Raji (cell line): ENCODE data around the gene NSD2.

Experiments
- POLR2A ChIP-seq: IDR thresholded peaks from 2 replicates; pipeline ENCODE4 v1.6.1; 2011; ENCODE audit warnings: low read depth, low read length, control low read depth; ENCODE audit not compliant: insufficient read depth

Gene NSD2

GRCh38 chr4:1900624-1901023 lies 29.4 kb downstream of the NSD2 start:
- no peak for TF ChIP-seq POLR2A

DNA sequence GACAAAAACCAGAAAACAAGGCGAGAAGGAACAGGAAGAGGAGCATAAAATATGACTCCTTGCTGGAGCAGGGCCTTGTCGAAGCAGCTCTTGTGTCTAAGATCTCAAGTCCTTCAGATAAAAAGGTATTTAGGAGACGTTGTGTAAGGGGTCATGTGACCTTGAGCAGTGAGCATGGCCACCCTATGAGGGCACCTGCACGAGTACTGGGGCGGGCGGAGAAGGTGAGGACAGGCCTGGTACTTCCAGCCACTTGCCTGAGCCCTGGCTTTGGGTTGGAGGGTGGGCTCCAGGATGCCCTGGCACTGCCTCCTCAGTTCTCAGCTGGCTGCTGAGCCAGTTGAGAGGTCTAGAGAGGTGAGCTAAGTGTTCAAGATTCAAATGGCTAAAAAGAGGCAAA lies 29.9 kb downstream of the NSD2 start:
- TF ChIP-seq POLR2A: no peak

GRCh38 chr4:1902243-1902642 lies 31.1 kb downstream of the NSD2 start:
- no peak for TF ChIP-seq POLR2A

GRCh38 chr4:1903035-1903434 lies 31.8 kb downstream of the NSD2 start:
- TF ChIP-seq POLR2A: no peak

GRCh38 chr4:1904042-1904441 lies 32.8 kb downstream of the NSD2 start:
- TF ChIP-seq POLR2A: no peak

DNA sequence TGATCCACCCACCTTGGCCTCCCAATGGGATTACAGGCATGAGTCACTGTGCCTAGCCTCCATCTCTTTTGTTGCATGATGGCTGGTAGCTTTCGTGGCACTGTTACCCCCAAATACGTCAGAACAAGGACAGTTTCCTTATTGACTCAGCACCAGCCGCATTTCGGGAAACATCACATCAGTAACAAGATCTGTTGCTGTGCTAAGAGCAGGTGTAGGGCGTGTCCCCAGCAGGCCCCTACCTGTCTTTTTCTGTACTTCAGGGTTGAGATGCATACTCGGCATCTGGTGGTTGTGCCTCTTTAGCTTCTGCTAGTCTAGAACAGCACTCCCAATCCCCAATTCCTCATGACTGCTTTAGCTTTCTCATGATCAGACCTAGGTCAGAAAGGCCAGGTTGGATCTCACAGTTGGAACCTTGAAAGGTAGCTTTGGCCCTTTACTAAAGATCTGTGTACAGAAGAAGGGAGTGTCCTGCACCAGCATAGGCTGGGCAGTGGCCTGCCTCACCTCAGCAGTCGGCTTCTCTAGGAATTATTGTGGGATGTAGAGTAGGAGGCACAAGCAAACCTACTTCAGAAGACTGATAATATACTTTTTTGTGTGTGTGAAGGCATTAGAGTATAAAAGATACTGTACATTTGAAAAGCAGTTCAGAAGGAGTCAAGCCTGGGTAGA lies 36.8 kb downstream of the NSD2 start:
- TF ChIP-seq POLR2A: no peak

DNA sequence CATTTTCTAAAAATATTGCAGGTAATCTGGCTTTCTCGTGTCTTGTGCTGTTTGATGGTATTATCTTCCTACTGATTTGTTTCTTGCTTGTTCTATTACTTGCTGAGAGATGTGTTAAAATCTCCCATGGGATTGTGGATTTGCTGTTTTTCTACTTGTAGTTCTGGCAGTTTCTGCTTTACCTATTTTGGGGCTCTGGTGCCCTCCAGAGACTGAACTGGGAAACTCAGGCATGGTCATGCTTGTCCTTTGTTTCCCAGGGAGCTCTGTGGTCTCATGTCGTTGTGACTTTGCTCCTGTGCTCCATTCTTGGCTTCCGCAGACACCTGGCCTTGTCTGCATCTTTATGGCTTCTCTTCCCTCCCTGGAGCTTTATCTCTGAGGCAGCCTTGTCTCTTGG lies 39.5 kb downstream of the NSD2 start:
- TF ChIP-seq POLR2A: no peak

- TF ChIP-seq POLR2A: no peak
Observed at GRCh38 chr4:1922821-1923220, 51.6 kb downstream of the NSD2 start.

- TF ChIP-seq POLR2A: no peak
Observed at GRCh38 chr4:1927675-1928074, 56.5 kb downstream of the NSD2 start.

DNA sequence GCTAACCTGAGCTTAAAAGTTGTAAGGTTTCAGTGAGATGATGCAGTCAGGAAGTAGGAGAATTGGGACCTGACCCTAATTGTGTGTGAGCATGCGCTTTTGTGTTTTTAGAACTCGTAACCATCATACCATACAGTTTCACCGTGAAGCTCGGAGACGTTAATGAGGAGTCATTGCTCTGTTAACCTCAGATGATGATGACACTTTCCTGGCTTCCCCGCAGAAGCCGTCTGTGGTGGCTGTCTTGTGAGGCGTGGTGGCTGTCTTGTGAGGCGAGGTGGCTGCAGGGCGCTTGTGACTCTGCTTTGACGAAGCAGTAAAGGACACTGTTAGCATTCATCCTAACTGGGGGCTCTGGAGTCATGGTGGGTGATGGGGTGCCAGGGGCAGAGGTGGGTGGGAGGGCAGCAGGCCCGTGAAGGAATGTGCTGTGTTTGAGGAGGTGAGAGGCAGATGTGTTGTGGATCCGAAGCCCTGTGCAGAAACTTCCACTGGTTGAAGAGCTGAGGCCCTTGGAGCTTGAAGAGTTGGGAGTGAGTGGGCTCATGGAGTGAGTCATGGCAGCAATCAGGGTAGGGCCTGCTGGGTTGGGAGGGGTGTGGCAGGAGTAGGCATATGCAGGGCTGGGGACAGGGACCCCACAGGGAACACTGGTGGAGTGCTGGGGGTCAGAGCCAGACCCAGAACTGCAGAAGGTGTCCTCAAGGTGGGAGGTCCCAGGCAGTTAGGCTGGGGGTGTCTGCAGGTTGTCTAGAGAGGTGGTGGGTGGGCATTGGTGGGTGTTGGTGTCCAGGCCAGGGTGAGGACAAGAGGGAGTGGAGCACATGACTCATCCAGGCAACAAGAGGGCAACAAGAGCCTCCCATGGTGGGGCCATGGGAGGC lies 57.4 kb downstream of the NSD2 start:
- TF ChIP-seq POLR2A: no peak

DNA sequence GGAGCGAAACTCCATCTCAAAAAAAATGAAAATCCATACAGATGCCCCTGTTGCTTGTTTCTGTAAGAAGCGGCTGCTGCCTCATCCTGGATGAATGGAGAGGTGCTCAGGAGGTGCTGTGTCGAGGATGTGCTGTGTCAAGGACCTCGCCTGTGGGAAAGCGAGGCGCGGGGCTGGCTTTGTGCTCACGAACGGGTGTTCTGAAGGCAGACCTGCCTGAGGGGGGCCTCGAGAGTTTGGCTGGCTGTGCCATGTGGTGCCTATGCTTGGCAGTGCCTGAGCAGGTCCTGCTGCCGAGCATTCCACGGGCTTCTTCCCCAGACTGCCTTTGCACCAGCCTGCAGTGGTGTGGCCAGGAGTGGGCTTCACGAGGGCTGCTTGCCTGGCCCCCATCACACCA lies 61.5 kb downstream of the NSD2 start:
- TF ChIP-seq POLR2A: no peak

GRCh38 chr4:1933700-1934099 lies 62.5 kb downstream of the NSD2 start:
- TF ChIP-seq POLR2A: no peak

GRCh38 chr4:1937550-1937949 lies 66.4 kb downstream of the NSD2 start:
- no peak for TF ChIP-seq POLR2A

GRCh38 chr4:1938027-1938426 lies 66.8 kb downstream of the NSD2 start:
- TF ChIP-seq POLR2A: no peak

DNA sequence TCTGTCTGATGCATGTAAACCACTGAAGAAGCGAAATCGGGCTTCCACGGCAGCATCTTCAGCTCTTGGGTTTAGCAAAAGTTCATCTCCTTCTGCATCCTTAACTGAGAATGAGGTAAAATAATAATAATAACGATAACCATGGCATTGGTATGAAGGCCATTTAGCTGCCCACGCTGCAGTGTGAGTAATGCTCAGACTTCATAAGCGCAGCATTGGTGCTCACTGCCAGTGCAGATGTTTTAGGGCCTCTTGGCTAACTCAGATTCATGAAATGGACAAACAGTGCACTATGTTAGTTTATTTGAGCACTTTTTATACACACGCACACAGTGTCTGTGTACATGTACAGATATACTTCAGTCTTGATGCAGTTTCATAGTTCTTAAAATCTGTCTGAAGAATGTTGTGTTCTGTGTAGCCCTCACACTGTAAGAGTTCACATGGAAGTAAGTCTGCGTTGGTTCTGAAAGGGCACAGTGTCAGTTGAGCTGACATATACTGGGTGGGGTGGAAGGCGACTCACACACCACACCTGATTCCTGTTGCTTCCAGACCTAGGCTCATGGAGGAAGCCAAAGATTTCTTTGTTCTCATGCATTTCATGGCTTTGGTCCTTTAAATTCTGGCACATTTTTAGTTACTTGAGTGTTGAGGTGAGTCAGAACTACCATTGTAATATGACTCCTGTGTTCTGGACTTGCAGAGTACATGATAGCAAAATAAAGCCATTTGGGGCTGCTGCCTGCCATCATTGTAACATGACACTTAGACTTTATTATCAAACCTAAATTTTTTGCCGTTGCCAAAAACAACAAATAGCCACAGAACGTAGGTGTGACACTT lies 68.7 kb downstream of the NSD2 start:
- TF ChIP-seq POLR2A: no peak

- no peak for TF ChIP-seq POLR2A
Observed at GRCh38 chr4:1940566-1940965, 69.4 kb downstream of the NSD2 start.

DNA sequence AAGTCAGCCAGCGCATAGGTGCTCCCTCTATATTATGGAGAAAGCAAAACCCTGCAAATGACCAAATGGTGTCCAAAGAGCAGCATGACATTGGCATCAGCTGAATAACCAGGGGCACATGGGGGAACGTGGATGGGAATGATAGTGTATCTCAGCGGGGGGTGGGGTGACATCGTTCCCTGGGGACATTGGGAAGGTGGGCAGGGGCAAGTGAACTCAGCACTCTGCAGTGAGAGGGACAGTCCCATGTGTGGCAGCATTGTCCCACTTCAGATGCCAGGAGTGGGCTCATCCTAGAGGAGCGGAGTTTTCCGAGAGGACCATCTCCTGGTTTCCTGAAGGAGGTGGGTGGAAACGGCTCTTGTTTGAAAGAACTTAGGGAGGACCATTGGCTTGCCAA lies 72.7 kb downstream of the NSD2 start:
- TF ChIP-seq POLR2A: no peak
